ENCODE data around the gene PCSK1. TPM values are rescaled to one million over a fixed set of nuclear protein-coding genes. Genes with fewer than 3 reads are reported as not detected.

PCSK1 gene
- total RNA-seq, 1 experiment from 2014 or later, result not detected

- in situ Hi-C loops (cut with HindIII; ENCODE audit: low pct_unique_long_range_greater_than_20kb, low sequenced_read_pairs), result no loop called here
- no peaks in the 10 kb centered on the region for H3K36me3 ChIP-seq (ENCODE audit: control insufficient read depth, insufficient read depth, low read length)
- intact Hi-C loops (cut with micrococcal nuclease; ENCODE audit: unreplicated experiment), result no loop called here
- H3K4me3 ChIP-seq (ENCODE audit: low read depth in 2 of 2, low read length in 2 of 2), result no peak overlapping the region
- no peak for DNase-seq (ENCODE audit: low read depth, low spot score)
- POLR2A ChIA-PET, result no interaction called here
- CTCF ChIA-PET, result no interaction called here
- no peak overlapping the region for H3K27ac ChIP-seq (ENCODE audit: low read length)
- no peak for ATAC-seq
- no TSS peak for BruUV-seq (replicated peaks)
- peaks cover 6% of the 10 kb centered on the region for H3K27me3 ChIP-seq (ENCODE audit: control insufficient read depth, insufficient read depth, low read length)
- H3K9me3 ChIP-seq (ENCODE audit: control insufficient read depth, insufficient read depth, low read depth, low read length), result no peaks in the 10 kb centered on the region
- H3K4me1 ChIP-seq (ENCODE audit: control insufficient read depth, insufficient read depth, low read length), result no peaks in the 10 kb centered on the region
- TF ChIP-seq CTCF (IDR thresholded peaks at IDR 0.05) (no peak), SIN3A (IDR thresholded peaks at IDR 0.05; ENCODE audit: borderline replicate concordance, insufficient read depth, low read depth, low read length) (no peak), REST (IDR thresholded peaks at IDR 0.05; ENCODE audit: insufficient read depth in 1 of 2, low read depth in 2 of 2, low read length in 1 of 2) (no peak), TCF7L2 (IDR thresholded peaks at IDR 0.05; ENCODE audit: low read depth, low read length) (no peak), POLR2AphosphoS5 (IDR thresholded peaks at IDR 0.05; ENCODE audit: low read depth, low read length) (no peak)
Observed at GRCh38 chr5:96473155-96473554, 40.1 kb upstream of the PCSK1 start.

- in situ Hi-C loops (cut with HindIII; ENCODE audit: low pct_unique_long_range_greater_than_20kb, low sequenced_read_pairs), result no loop called here
- intact Hi-C loops (cut with micrococcal nuclease; ENCODE audit: unreplicated experiment), result no loop called here
- Histone ChIP-seq H3K9me3 (ENCODE audit: control insufficient read depth, insufficient read depth, low read depth, low read length) (no peaks in the 10 kb centered on the region), H3K36me3 (ENCODE audit: control insufficient read depth, insufficient read depth, low read length) (no peaks in the 10 kb centered on the region), H3K27ac (ENCODE audit: low read length) (no peak overlapping the region), H3K4me3 (ENCODE audit: low read depth in 2 of 2, low read length in 2 of 2) (no peak overlapping the region), H3K4me1 (ENCODE audit: control insufficient read depth, insufficient read depth, low read length) (no peaks in the 10 kb centered on the region), H3K27me3 (ENCODE audit: control insufficient read depth, insufficient read depth, low read length) (peaks cover 5% of the 10 kb centered on the region)
- TF ChIP-seq REST (IDR thresholded peaks at IDR 0.05; ENCODE audit: insufficient read depth in 1 of 2, low read depth in 2 of 2, low read length in 1 of 2) (no peak), SIN3A (IDR thresholded peaks at IDR 0.05; ENCODE audit: borderline replicate concordance, insufficient read depth, low read depth, low read length) (no peak), TCF7L2 (IDR thresholded peaks at IDR 0.05; ENCODE audit: low read depth, low read length) (no peak), POLR2AphosphoS5 (IDR thresholded peaks at IDR 0.05; ENCODE audit: low read depth, low read length) (no peak), CTCF (IDR thresholded peaks at IDR 0.05) (no peak)
- DNase-seq (ENCODE audit: low read depth, low spot score) (no peak), ATAC-seq (no peak)
- POLR2A ChIA-PET, result no interaction called here
- CTCF ChIA-PET, result no interaction called here
- BruUV-seq (replicated peaks), result no TSS peak
Observed at GRCh38 chr5:96470785-96471184, 37.7 kb upstream of the PCSK1 start.

Measured in Panc1 (cell line).